ENCODE measurements around the gene SMIM3. TPM values are rescaled to one million over a fixed set of nuclear protein-coding genes. Genes with fewer than 3 reads are reported as not detected.

SMIM3 gene
- total and polyA plus RNA-seq, 2 of the 4 experiments (the other 2 are of a cell fraction): 37.5 to 53.4 TPM

- H2BK20ac ChIP-seq (ENCODE audit: low read depth, low read length): no peak overlapping the region
- H4K91ac ChIP-seq (ENCODE audit: insufficient read depth, low read depth, low read length): no peak overlapping the region
- DNase-seq: no peak
- no peak overlapping the region for H3K4me2 ChIP-seq (ENCODE audit: low read depth, low read length)
- no peak overlapping the region for H3K18ac ChIP-seq (ENCODE audit: low read depth, low read length)
- no peaks in the 10 kb centered on the region for H3K27me3 ChIP-seq (ENCODE audit: control insufficient read depth, insufficient read depth, low read length)
- peaks cover 8% of the 10 kb centered on the region for H3K9me1 ChIP-seq (ENCODE audit: insufficient read depth, low read length)
- no CpG with 5 or more reads among the region's 2 CpGs for WGBS, 2 experiments (ENCODE audit: extremely low coverage in 2 of 2, insufficient read length in 1 of 2)
- H4K8ac ChIP-seq (ENCODE audit: low read depth in 2 of 2, low read length in 2 of 2): no peak overlapping the region
- H2AK9ac ChIP-seq (replicated peaks; ENCODE audit: low read depth, low read length, poor library complexity): no peak overlapping the region
- no peak overlapping the region for H2BK120ac ChIP-seq (ENCODE audit: low read depth, low read length)
- peaks cover 1% of the 10 kb centered on the region for H4K20me1 ChIP-seq (ENCODE audit: insufficient read depth, low read length)
- H2AFZ ChIP-seq (replicated peaks; ENCODE audit: low read length, poor library complexity): no peak overlapping the region
- ATAC-seq (ENCODE audit: low read depth): no peak
- H2BK5ac ChIP-seq (ENCODE audit: low read depth, low read length, poor library complexity, severe bottlenecking): no peak overlapping the region
- no peak overlapping the region for H3K23ac ChIP-seq (ENCODE audit: low read depth, low read length)
- no peak overlapping the region for H3K56ac ChIP-seq (ENCODE audit: extremely low read depth, insufficient read depth, low read length)
- no peak overlapping the region for H3K9ac ChIP-seq (ENCODE audit: low read depth, low read length)
- ChIA-PET CTCF (no interaction called here), POLR2A (ENCODE audit: unreplicated experiment) (no interaction called here)
- H3K4ac ChIP-seq (ENCODE audit: low read depth, low read length): no peak overlapping the region
- H3K4me1 ChIP-seq (ENCODE audit: control insufficient read depth, insufficient read depth, low read length): peaks cover 7% of the 10 kb centered on the region
- H3K9me3 ChIP-seq (ENCODE audit: control insufficient read depth, insufficient read depth, low read length): no peaks in the 10 kb centered on the region
- H3K36me3 ChIP-seq (ENCODE audit: control insufficient read depth, insufficient read depth, low read length): peaks cover 18% of the 10 kb centered on the region
- no peak overlapping the region for H2BK15ac ChIP-seq (ENCODE audit: low read depth, low read length)
- no peak overlapping the region for H3K14ac ChIP-seq (replicated peaks; ENCODE audit: low read depth, low read length)
- in situ Hi-C loops (cut with MboI; ENCODE audit: low sequenced_read_pairs): loop anchor here (10.0 kb wide), 1 partner anchor 370 kb away; no protein-coding TSS in a partner anchor
- intact Hi-C loops (cut with micrococcal nuclease): loop anchor here (5.0 kb wide), 1 partner anchor 38 kb away; the partner anchor contains the start of gene DCTN4
- H3K27ac ChIP-seq (ENCODE audit: insufficient read depth, low read length): no peak overlapping the region
- H3K79me1 ChIP-seq (ENCODE audit: low read depth in 1 of 2, low read length in 2 of 2): peaks cover 19 to 41% of the 10 kb centered on the region in 2 experiments; a peak in 3 of 4 replicates
- BruUV-seq (replicated peaks): no TSS peak
- no peak overlapping the region for H3K4me3 ChIP-seq (ENCODE audit: insufficient read depth, low read depth, low read length)
- dilution Hi-C loops (cut with HindIII; ENCODE audit: low sequenced_read_pairs, unreplicated experiment): no loop called here
- TF ChIP-seq RCOR1 (IDR thresholded peaks at IDR 0.05; ENCODE audit: insufficient replicate concordance, low read length) (no peak), ELK1 (IDR thresholded peaks at IDR 0.05; ENCODE audit: borderline replicate concordance, low read depth, low read length) (no peak), RAD21 (IDR thresholded peaks at IDR 0.05; ENCODE audit: low read length) (no peak), NFE2L2 (IDR thresholded peaks at IDR 0.05; ENCODE audit: low read depth, low read length) (no peak), POLR2A (IDR thresholded peaks at IDR 0.05; ENCODE audit: low read depth, low read length) (no peak), USF2 (IDR thresholded peaks at IDR 0.05; ENCODE audit: low read depth, low read length) (no peak), CHD1 (IDR thresholded peaks at IDR 0.05; ENCODE audit: low read depth, low read length) (no peak), MAFK (IDR thresholded peaks at IDR 0.05; ENCODE audit: low read depth, low read length) (no peak), CEBPB (IDR thresholded peaks at IDR 0.05; ENCODE audit: low read depth, low read length) (no peak), MXI1 (IDR thresholded peaks at IDR 0.05; ENCODE audit: borderline replicate concordance, low read depth, low read length) (no peak), RFX5 (IDR thresholded peaks at IDR 0.05; ENCODE audit: low read depth, low read length) (no peak), MAZ (IDR thresholded peaks at IDR 0.05; ENCODE audit: borderline replicate concordance, low read depth, low read length) (no peak)
- no peak overlapping the region for H2AK5ac ChIP-seq (ENCODE audit: low read depth, low read length)
- H4K5ac ChIP-seq (ENCODE audit: low read depth, low read length): no peak overlapping the region
These were observed 16.4 kb downstream of the SMIM3 start for GRCh38 chr5:150794927-150795326.

Data from IMR-90 (cell line).